GM12892 (cell line): Measurements from ENCODE around the gene GAK.

Source experiments
- POLR2A ChIP-seq: IDR thresholded peaks from 2 replicates; pipeline ENCODE4 v1.6.1; 2011; ENCODE audit warnings: low read depth, low read length, control low read depth
- POLR2AphosphoS5 ChIP-seq: IDR thresholded peaks from 2 replicates; pipeline ENCODE4 v1.6.1; 2011; ENCODE audit warnings: low read depth, low read length, control low read depth

GRCh38 chr4:974668-975067 lies 42.6 kb upstream of the GAK start:
- TF ChIP-seq POLR2A, result no peak
- TF ChIP-seq POLR2AphosphoS5, result no peak
